ENCODE data around the gene PDXDC1.
"Not testable (repeated sequence)": the region's sequence is repeated elsewhere in the genome, so short reads cannot be mapped to it uniquely, and the experiment has no call there.

PDXDC1 gene

DNA sequence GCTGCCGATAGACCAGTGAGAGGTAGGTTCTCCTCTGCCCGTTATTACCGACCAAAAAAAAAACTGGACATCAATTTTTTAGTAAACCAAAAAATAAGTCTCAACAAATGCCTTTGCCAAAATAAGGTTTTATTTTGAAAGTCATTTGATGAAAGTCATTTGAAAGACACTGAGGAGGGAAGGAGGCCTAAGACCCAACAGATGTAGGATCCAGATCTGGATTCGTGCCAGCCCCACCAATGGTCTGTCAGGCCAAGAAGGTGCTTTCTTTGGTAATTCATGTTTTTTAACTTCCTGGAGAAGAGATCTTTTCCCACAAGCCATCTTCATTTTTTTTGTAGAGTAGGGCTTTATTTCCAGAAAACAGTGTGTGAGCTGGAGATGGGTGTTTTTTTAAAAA lies 62.9 kb downstream of the PDXDC1 start:
- DNase-seq (ENCODE audit: low read depth) = no peak
- no peak for TF ChIP-seq CTCF (conservative IDR thresholded peaks at IDR 0.05; ENCODE audit: low read length)
- H3K4me3 ChIP-seq (ENCODE audit: low read length) = no peak overlapping the region

GRCh38 chr16:15038689-15039088 lies 63.9 kb downstream of the PDXDC1 start:
- no peak overlapping the region for H3K4me3 ChIP-seq (ENCODE audit: low read length)
- TF ChIP-seq CTCF (conservative IDR thresholded peaks at IDR 0.05; ENCODE audit: low read length) = no peak
- DNase-seq (ENCODE audit: low read depth) = no peak

DNA sequence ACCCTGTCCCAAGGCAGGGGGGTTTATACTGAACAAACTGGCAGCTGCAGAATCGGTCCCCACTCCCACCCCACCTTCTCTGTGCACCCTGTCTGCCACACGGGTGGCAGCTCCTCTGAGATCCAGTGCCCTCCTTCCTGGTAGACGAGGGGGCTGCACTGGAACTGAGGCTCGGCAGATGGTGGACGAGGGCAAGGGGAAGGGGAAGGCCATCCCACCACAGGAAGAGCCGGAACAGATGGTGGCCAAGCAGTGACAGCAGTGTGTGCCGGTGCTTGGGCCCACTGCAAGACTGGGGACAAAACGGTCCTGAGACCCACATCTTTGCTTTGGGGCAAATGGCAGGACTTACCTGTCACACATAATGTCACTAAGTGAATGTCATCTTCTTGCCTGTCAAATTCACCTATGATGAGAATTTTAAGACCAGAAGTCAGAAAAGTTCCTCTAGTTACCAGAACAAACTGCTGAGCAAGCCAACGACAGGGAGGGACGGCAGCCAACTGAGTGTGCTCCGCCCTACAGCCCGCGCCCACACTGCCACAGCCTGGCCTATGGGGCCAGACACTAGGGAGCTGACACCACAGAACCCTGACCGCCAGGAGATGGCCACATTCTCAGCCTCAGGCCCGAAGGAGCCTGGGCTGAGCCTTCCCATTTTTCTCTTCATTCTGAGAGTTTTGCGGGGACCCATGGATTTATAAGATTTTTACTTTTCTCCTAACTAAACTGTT lies 66.6 kb downstream of the PDXDC1 start:
- peak; percentile 79 for DNase-seq (ENCODE audit: low read depth)

GRCh38 chr16:15043344-15043743 lies 68.5 kb downstream of the PDXDC1 start:
- no peak overlapping the region for H3K4me3 ChIP-seq (ENCODE audit: low read length)
- TF ChIP-seq CTCF (conservative IDR thresholded peaks at IDR 0.05; ENCODE audit: low read length) = no peak
- peak; percentile 35 for DNase-seq (ENCODE audit: low read depth)

More for the DNA sequence above, 66.6 kb downstream of the PDXDC1 start:
- TF ChIP-seq CTCF (conservative IDR thresholded peaks at IDR 0.05; ENCODE audit: low read length) = peak; percentile 35
- H3K4me3 ChIP-seq (ENCODE audit: low read length) = no peak overlapping the region

DNA sequence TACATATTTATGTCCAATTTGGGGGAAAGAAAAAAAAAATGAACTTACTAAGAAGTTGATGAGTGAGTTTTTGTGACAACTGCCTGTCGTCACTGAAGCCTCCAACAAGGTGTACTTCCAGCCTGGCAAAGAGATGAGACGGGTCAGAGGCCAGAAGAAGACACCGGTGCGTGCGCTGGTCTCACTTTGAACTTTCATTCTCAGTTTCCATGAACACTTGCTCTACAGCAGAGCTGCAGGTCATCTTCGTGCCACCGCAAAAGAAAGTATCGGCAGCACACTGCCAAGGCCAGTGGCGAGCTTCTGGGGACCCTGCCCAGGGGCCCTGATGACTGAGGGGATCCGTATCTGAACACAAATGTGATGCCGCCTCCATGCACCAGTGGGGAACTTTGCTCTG lies 69.5 kb downstream of the PDXDC1 start:
- TF ChIP-seq CTCF (conservative IDR thresholded peaks at IDR 0.05; ENCODE audit: low read length) = no peak
- DNase-seq (ENCODE audit: low read depth) = no peak

DNA sequence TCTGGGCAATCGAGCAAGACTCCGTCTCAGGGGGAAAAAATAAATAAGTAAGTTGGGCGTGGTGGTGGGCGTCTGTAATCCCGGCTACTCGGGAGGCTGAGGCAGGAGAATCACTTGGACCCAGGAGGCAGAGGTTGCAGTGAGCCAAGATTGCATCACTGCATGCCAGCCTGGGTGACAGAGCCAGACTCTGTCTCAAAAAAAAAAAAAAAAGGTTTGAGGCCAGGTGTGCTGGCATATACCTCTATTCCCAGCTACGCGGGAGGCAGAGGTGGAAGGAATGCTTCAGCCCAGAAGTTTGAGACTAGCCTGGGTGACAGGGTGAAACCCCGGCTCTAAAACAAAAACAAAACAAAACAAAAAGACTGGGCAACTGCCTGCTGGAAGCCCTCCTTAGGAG lies 70.4 kb downstream of the PDXDC1 start:
- not testable (repeated sequence) for DNase-seq (ENCODE audit: low read depth)

More for the DNA sequence above, 69.5 kb downstream of the PDXDC1 start:
- no peak overlapping the region for H3K4me3 ChIP-seq (ENCODE audit: low read length)

DNA sequence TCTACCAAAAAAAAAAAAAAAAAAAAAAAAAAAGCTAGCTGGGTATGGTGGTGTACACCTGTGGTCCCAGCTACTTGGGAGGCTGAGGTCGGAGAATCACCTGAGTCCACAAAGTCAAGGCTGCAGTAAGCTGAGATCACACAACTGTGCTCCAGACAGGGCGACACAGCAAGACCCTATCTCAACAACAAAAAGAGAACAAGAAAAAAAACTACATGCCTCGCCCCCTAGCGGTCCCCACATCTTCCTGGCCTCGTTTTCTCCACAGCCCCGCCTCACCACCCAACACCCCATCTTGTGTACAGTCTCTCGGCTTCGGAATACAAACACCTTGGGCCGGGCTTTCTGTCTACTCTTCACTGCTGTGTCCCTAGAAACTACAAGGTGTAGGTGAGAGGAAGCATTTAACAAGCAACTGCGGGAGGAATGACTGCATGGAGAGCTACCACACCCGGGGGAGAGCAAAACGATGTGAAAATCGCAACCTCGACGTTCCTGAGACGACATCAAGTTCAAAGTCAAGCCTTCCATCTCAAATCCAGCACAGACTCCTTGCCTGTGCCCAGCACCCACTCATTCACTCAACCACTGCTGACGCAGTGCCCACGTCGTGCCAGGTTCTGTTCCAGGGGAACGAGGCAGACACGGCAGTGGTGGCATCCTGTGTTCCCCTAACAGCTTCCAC lies 72.0 kb downstream of the PDXDC1 start:
- no peak overlapping the region for H3K4me3 ChIP-seq (ENCODE audit: low read length)
- no peak for TF ChIP-seq CTCF (conservative IDR thresholded peaks at IDR 0.05; ENCODE audit: low read length)
- no peak for DNase-seq (ENCODE audit: low read depth)

More for the DNA sequence above, 70.4 kb downstream of the PDXDC1 start:
- not testable (repeated sequence) for H3K4me3 ChIP-seq (ENCODE audit: low read length)
